PC-9 (cell line): ENCODE results near the gene CAMKV. TPM values are rescaled to one million over a fixed set of nuclear protein-coding genes. Genes with fewer than 3 reads are reported as not detected.

Source experiments
- BruUV-seq: library from RNA; stranded (reverse); fragments of 400-500 nt; replicated peaks from 2 replicates; lab custom pipeline; 2021; lab: Mats Ljungman, UMichigan
- CTCF ChIA-PET: fragments of 300-600 bp; sonication (Branson Sonifier 250); formaldehyde crosslinking; loops from one replicate; lab custom pipeline; 2022; ENCODE audit warnings: antibody characterized with exemption; lab: Charles Lee
- POLR2A ChIA-PET: fragments of 300-600 bp; sonication (Branson Sonifier 250); formaldehyde crosslinking; loops from one replicate; lab custom pipeline; 2022; ENCODE audit warnings: antibody characterized with exemption; ENCODE audit not compliant: unreplicated experiment; lab: Charles Lee
- DNase-seq, 2 experiments: peaks; one replicate each; pipeline versions ENCODE4 v3.0.0 to v3.0.0-alpha.2; 2015 to 2022; ENCODE audit warnings: mixed read lengths in 1 of 2
- H2AFZ ChIP-seq: fragments of 200-600 bp; sonication (generic); 2 replicates; pipeline ENCODE4 v1.8.1; 2017; ENCODE audit warnings: antibody characterized with exemption
- H3F3A ChIP-seq: fragments of 200-600 bp; sonication (generic); 2 replicates; pipeline ENCODE4 v1.8.1; 2017; ENCODE audit warnings: antibody characterized with exemption, mild to moderate bottlenecking, low read depth; ENCODE audit not compliant: insufficient read depth
- H3K27ac ChIP-seq: fragments of 200-600 bp; sonication (generic); 2 replicates; pipeline ENCODE4 v1.6.1; 2016; ENCODE audit warnings: mixed run types
- H3K27me3 ChIP-seq: fragments of 200-600 bp; sonication (generic); 2 replicates; pipeline ENCODE4 v1.6.1; 2016; ENCODE audit warnings: low read depth, mixed run types; ENCODE audit not compliant: insufficient read depth
- H3K36me3 ChIP-seq: fragments of 200-600 bp; sonication (generic); 2 replicates; pipeline ENCODE4 v1.6.1; 2016; ENCODE audit warnings: low read depth, mixed run types
- H3K4me1 ChIP-seq: fragments of 200-600 bp; sonication (generic); replicated peaks from 2 replicates; pipeline ENCODE4 v1.6.1; 2016; ENCODE audit warnings: mixed run types; ENCODE audit not compliant: insufficient read depth
- H3K4me2 ChIP-seq: fragments of 200-600 bp; sonication (generic); 2 replicates; pipeline ENCODE4 v1.6.1; 2017; ENCODE audit warnings: mixed run types
- H3K4me3 ChIP-seq: fragments of 200-600 bp; sonication (generic); 2 replicates; pipeline ENCODE4 v1.6.1; 2016; ENCODE audit warnings: mixed run types
- H3K79me2 ChIP-seq: fragments of 200-600 bp; sonication (generic); 2 replicates; pipeline ENCODE4 v1.6.1; 2017; ENCODE audit warnings: low read depth, mixed run types
- H3K9me2 ChIP-seq: fragments of 200-600 bp; sonication (generic); 2 replicates; pipeline ENCODE4 v1.8.1; 2017; ENCODE audit warnings: mild to moderate bottlenecking; ENCODE audit not compliant: insufficient read depth
- H3K9me3 ChIP-seq: fragments of 200-600 bp; sonication (generic); 2 replicates; pipeline ENCODE4 v1.8.1; 2016; ENCODE audit warnings: low read depth; ENCODE audit not compliant: insufficient read depth
- H4K20me1 ChIP-seq: fragments of 200-600 bp; sonication (generic); 2 replicates; pipeline ENCODE4 v1.8.1; 2017; ENCODE audit not compliant: insufficient read depth
- EZH2 ChIP-seq: fragments of 200-600 bp; sonication (generic); IDR thresholded peaks from 2 replicates; pipeline ENCODE4 v1.8.0; 2017; ENCODE audit warnings: antibody characterized with exemption, low read depth
- intact Hi-C: fragments of 100-400 bp; cut with micrococcal nuclease; formaldehyde crosslinking; loops from one replicate; pipeline ENCODE4 v1.10.0; 2022; ENCODE audit not compliant: unreplicated experiment
- total RNA-seq: library from RNA; stranded (reverse); gene quantifications from 2 replicates; pipeline ENCODE4 v1.2.3, GENCODE V29; 2021
- TF ChIP-seq, protein P1 (sequence below): fragments of 200-600 bp; sonication (generic); conservative IDR thresholded peaks from 2 replicates; pipeline ENCODE4 v1.6.1; 2017; ENCODE audit warnings: mixed run types, antibody characterized with exemption, mild to moderate bottlenecking, moderate library complexity

The CAMKV gene
- total RNA-seq, 1 experiment from 2014 or later = not detected

DNA sequence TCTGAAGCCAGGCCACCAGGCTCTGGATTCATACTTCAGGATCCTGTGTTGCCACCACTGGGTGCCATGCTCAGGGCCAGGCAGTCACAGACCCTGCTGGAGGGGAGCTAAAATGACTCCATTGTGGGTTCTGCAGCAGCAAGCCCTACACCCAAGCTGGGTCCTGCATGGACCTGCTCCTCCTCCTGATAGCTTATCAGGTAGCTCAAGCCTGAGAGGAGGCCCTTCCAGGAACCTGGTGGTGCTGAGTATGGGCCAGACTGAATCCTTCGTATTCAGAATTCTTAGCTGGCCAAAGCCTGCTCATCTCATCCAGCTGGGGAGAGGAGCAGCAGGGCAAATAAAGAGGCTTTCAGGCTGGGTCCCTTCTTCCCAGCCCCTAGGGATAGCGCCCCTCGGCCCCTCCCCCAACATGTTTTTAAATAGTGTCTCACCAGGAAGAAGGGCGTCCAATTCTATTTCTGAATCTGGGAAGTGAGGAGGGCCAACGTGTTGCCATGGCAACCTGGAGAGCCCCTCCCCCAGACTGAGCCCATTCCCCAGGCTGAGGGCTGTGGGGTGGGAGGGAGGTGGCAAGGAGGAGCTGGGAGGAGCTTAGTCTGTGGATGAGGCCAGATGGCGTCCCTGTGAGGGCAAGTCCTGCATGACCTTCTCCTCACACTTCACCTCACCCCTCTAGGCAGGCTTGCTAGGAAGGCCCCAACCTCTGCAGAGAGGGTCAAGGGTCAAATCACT, 11.0 kb upstream of the CAMKV start:
- intact Hi-C loops = no loop called here
- no peaks in the 10 kb centered on the region for H4K20me1 ChIP-seq
- TF ChIP-seq, protein P1, sequence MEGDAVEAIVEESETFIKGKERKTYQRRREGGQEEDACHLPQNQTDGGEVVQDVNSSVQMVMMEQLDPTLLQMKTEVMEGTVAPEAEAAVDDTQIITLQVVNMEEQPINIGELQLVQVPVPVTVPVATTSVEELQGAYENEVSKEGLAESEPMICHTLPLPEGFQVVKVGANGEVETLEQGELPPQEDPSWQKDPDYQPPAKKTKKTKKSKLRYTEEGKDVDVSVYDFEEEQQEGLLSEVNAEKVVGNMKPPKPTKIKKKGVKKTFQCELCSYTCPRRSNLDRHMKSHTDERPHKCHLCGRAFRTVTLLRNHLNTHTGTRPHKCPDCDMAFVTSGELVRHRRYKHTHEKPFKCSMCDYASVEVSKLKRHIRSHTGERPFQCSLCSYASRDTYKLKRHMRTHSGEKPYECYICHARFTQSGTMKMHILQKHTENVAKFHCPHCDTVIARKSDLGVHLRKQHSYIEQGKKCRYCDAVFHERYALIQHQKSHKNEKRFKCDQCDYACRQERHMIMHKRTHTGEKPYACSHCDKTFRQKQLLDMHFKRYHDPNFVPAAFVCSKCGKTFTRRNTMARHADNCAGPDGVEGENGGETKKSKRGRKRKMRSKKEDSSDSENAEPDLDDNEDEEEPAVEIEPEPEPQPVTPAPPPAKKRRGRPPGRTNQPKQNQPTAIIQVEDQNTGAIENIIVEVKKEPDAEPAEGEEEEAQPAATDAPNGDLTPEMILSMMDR = no peak
- TF ChIP-seq EZH2 = no peak
- no peaks in the 10 kb centered on the region for H3K9me2 ChIP-seq
- H3K27me3 ChIP-seq = no peaks in the 10 kb centered on the region
- POLR2A ChIA-PET = interaction anchor here (0.7 kb wide), 2 partner anchors 20 to 72 kb away, joined by 4 to 5 read pairs; no protein-coding TSS in a partner anchor
- H3F3A ChIP-seq = 0 out of 2 replicates have a peak, but pooled peaks cover 4% of the 10 kb centered on the region
- no peak for DNase-seq
- no peak overlapping the region for H3K27ac ChIP-seq
- no TSS peak for BruUV-seq
- no peaks in the 10 kb centered on the region for H3K79me2 ChIP-seq
- H3K36me3 ChIP-seq = no peaks in the 10 kb centered on the region
- CTCF ChIA-PET = interaction anchor here (0.6 kb wide), 1 partner anchor 12 kb away, joined by 3 read pairs; no protein-coding TSS in a partner anchor
- no peak overlapping the region for H2AFZ ChIP-seq
- no peaks in the 10 kb centered on the region for H3K9me3 ChIP-seq
- H3K4me2 ChIP-seq = no peak overlapping the region
- no peaks in the 10 kb centered on the region for H3K4me1 ChIP-seq
- no peak overlapping the region for H3K4me3 ChIP-seq

- TF ChIP-seq EZH2 = no peak
- TF ChIP-seq, protein P1 = no peak
- no peaks in the 10 kb centered on the region for H3K9me2 ChIP-seq
- H3K4me2 ChIP-seq = no peak overlapping the region
- no peak for DNase-seq
- ChIA-PET CTCF (no interaction called here), POLR2A (interaction anchor here (0.6 kb wide), 1 partner anchor 306 kb away, joined by 3 read pairs; no protein-coding TSS in a partner anchor)
- H3K4me3 ChIP-seq = no peak overlapping the region
- no peaks in the 10 kb centered on the region for H3K9me3 ChIP-seq
- H3K36me3 ChIP-seq = no peaks in the 10 kb centered on the region
- H2AFZ ChIP-seq = no peak overlapping the region
- BruUV-seq = no TSS peak
- H3F3A ChIP-seq = 0 out of 2 replicates have a peak, but pooled peaks cover 4% of the 10 kb centered on the region
- H4K20me1 ChIP-seq = no peaks in the 10 kb centered on the region
- no peaks in the 10 kb centered on the region for H3K27me3 ChIP-seq
- intact Hi-C loops = no loop called here
- no peaks in the 10 kb centered on the region for H3K79me2 ChIP-seq
- H3K4me1 ChIP-seq = no peaks in the 10 kb centered on the region
- no peak overlapping the region for H3K27ac ChIP-seq
Observed at GRCh38 chr3:49879721-49880120, 10.0 kb upstream of the CAMKV start.

GRCh38 chr3:49878686-49879085, 9.0 kb upstream of the CAMKV start:
- no TSS peak for BruUV-seq
- no peaks in the 10 kb centered on the region for H4K20me1 ChIP-seq
- no peak overlapping the region for H3K27ac ChIP-seq
- POLR2A ChIA-PET = interaction anchor here (0.6 to 0.7 kb wide), 2 partner anchors 25 to 58 kb away, joined by 3 to 5 read pairs; partner anchors contain the start of gene MST1R
- H3F3A ChIP-seq = no peaks in the 10 kb centered on the region
- H3K27me3 ChIP-seq = no peaks in the 10 kb centered on the region
- CTCF ChIA-PET = interaction anchor here (0.6 to 0.7 kb wide), 2 partner anchors 22 to 443 kb away, joined by 5 to 9 read pairs; no protein-coding TSS in a partner anchor
- no peaks in the 10 kb centered on the region for H3K36me3 ChIP-seq
- intact Hi-C loops = no loop called here
- H3K79me2 ChIP-seq = no peaks in the 10 kb centered on the region
- H3K4me1 ChIP-seq = no peaks in the 10 kb centered on the region
- no peaks in the 10 kb centered on the region for H3K9me3 ChIP-seq
- no peak overlapping the region for H2AFZ ChIP-seq
- no peak overlapping the region for H3K4me3 ChIP-seq
- no peak for TF ChIP-seq EZH2
- TF ChIP-seq, protein P1 = no peak
- H3K9me2 ChIP-seq = no peaks in the 10 kb centered on the region
- no peak for DNase-seq
- H3K4me2 ChIP-seq = no peak overlapping the region
